CD14-positive monocyte (primary cell): ENCODE results near the gene DNAJB11. TPM values are rescaled to one million over a fixed set of nuclear protein-coding genes. Genes with fewer than 3 reads are reported as not detected.
"Not testable (repeated sequence)": the region's sequence is repeated elsewhere in the genome, so short reads cannot be mapped to it uniquely, and the experiment has no call there.

Source experiments
- DNase-seq, 3 donors: peaks; one replicate each; pipeline ENCODE4 v3.0.0-alpha.2; 2011 to 2022
- H2AFZ ChIP-seq: 2 replicates; pipeline ENCODE4 v1.6.0; 2012; ENCODE audit warnings: mild to moderate bottlenecking, low read depth, low read length, inconsistent platforms; ENCODE audit not compliant: insufficient read depth, poor library complexity, severe bottlenecking
- H3K27ac ChIP-seq, 2 donors: 1 replicate in 1 of 2; 2 replicates in 1 of 2; pipeline ENCODE4 v1.5.1; 2012 to 2013; ENCODE audit warnings: low read length in 2 of 2, control low read depth in 1 of 2, inconsistent platforms in 1 of 2, low read depth in 1 of 2, mild to moderate bottlenecking in 1 of 2
- H3K27me3 ChIP-seq, 2 donors: one replicate each; pipeline versions ENCODE4 v1.6.0 to v1.6.1; 2011 to 2013; ENCODE audit warnings: low read length in 2 of 2; ENCODE audit not compliant: control insufficient read depth in 2 of 2, insufficient read depth in 2 of 2
- H3K36me3 ChIP-seq, 2 donors: replicated peaks in 1 of 2; 1 replicate in 1 of 2; 2 replicates in 1 of 2; pipeline versions ENCODE4 v1.5.1 to v1.6.1; 2012 to 2013; ENCODE audit warnings: low read length in 2 of 2, control low read depth in 1 of 2, inconsistent platforms in 1 of 2, mild to moderate bottlenecking in 1 of 2; ENCODE audit not compliant: insufficient read depth in 2 of 2, control insufficient read depth in 1 of 2
- H3K4me1 ChIP-seq, 2 donors: 1 replicate in 1 of 2; 2 replicates in 1 of 2; pipeline versions ENCODE4 v1.5.1 to v1.6.1; 2012 to 2013; ENCODE audit warnings: low read length in 2 of 2, control low read depth in 1 of 2, inconsistent platforms in 1 of 2, mild to moderate bottlenecking in 1 of 2, moderate library complexity in 1 of 2; ENCODE audit not compliant: insufficient read depth in 2 of 2, control insufficient read depth in 1 of 2
- H3K4me2 ChIP-seq: replicated peaks from 2 replicates; pipeline ENCODE3; 2012; ENCODE audit warnings: low read length, moderate library complexity, mild to moderate bottlenecking; ENCODE audit not compliant: poor library complexity, severe bottlenecking; ENCODE audit errors: extremely low read depth
- H3K4me3 ChIP-seq, 3 experiments: fragments of 200-600 bp in 1 of 3; sonication (generic) in 1 of 3; replicated peaks in 1 of 3; 1 replicate in 2 of 3; 2 replicates in 1 of 3; pipeline ENCODE4 v1.5.1; 2011 to 2013; ENCODE audit warnings: low read length in 3 of 3, mild to moderate bottlenecking in 3 of 3, control low read depth in 2 of 3, low read depth in 2 of 3, inconsistent platforms in 1 of 3, moderate library complexity in 1 of 3
- H3K79me2 ChIP-seq: 2 replicates; pipeline ENCODE4 v1.6.0; 2012; ENCODE audit warnings: mild to moderate bottlenecking, control low read depth, inconsistent platforms, low read length, moderate library complexity; ENCODE audit not compliant: insufficient read depth
- H3K9ac ChIP-seq: 2 replicates; pipeline ENCODE4 v1.6.0; 2017; ENCODE audit warnings: low read length, mild to moderate bottlenecking; ENCODE audit not compliant: insufficient read depth, poor library complexity, severe bottlenecking
- H3K9me3 ChIP-seq, 2 donors: replicated peaks in 1 of 2; 1 replicate in 1 of 2; 2 replicates in 1 of 2; pipeline versions ENCODE4 v1.5.1 to v1.6.1; 2012 to 2013; ENCODE audit warnings: low read length in 2 of 2, control low read depth in 1 of 2; ENCODE audit not compliant: control insufficient read depth in 1 of 2, insufficient read depth in 1 of 2
- H4K20me1 ChIP-seq: 2 replicates; pipeline ENCODE4 v1.6.0; 2012; ENCODE audit warnings: mild to moderate bottlenecking, low read length, control low read depth, moderate library complexity; ENCODE audit not compliant: insufficient read depth
- H3K27ac Mint-ChIP-seq, 7 donors: one replicate each; pipeline ENCODE4 v1.8.0; 2020; ENCODE audit warnings: mild to moderate bottlenecking in 7 of 7, mixed read lengths in 7 of 7, moderate library complexity in 6 of 7, inconsistent platforms in 2 of 7
- H3K27me3 Mint-ChIP-seq, 3 donors: one replicate each; pipeline ENCODE4 v1.8.0; 2021 to 2022; ENCODE audit warnings: low read depth in 3 of 3, mild to moderate bottlenecking in 3 of 3, mixed read lengths in 3 of 3, moderate library complexity in 3 of 3, inconsistent platforms in 1 of 3
- H3K36me3 Mint-ChIP-seq, 2 donors: one replicate each; pipeline ENCODE4 v1.8.0; 2020; ENCODE audit warnings: mixed read lengths in 2 of 2, inconsistent platforms in 1 of 2, mild to moderate bottlenecking in 1 of 2
- H3K4me1 Mint-ChIP-seq: one replicate; pipeline ENCODE4 v1.8.0; 2020; ENCODE audit warnings: mild to moderate bottlenecking, mixed read lengths
- H3K4me3 Mint-ChIP-seq, 2 donors: one replicate each; pipeline ENCODE4 v1.8.0; 2020; ENCODE audit warnings: mild to moderate bottlenecking in 2 of 2, mixed read lengths in 2 of 2, moderate library complexity in 1 of 2
- H3K9me3 Mint-ChIP-seq, 7 donors: one replicate each; pipeline ENCODE4 v1.8.0; 2020 to 2022; ENCODE audit warnings: mixed read lengths in 7 of 7, mild to moderate bottlenecking in 6 of 7, moderate library complexity in 6 of 7, inconsistent platforms in 2 of 7
- CTCF ChIP-seq: fragments of 200-600 bp; IDR thresholded peaks from one replicate; pipeline ENCODE4 v1.8.0; 2022; ENCODE audit warnings: antibody characterized with exemption, mild to moderate bottlenecking
- WGBS: methylation state at CpG from one replicate; pipeline ENCODE4 v1.1.5; 2013; ENCODE audit warnings: missing lambda C conversion rate; ENCODE audit not compliant: insufficient coverage; 5-methylcytosine and 5-hydroxymethylcytosine counted together
- intact Hi-C, 2 donors: fragments of 100-400 bp; cut with micrococcal nuclease; formaldehyde crosslinking; loops; one replicate each; pipeline versions ENCODE4 v1.15.0 to v1.15.1; 2023
- polyA plus RNA-seq, 3 donors: library from polyadenylated mRNA; depleted of rRNA in 1 of 3; unstranded in 2 of 3; stranded (reverse) in 1 of 3; fragments of 300-500 nt in 2 of 3; fragments of >200 nt in 1 of 3; fragmentation: Illumina TruSeq in 2 of 3; gene quantifications; 1 replicate in 2 of 3; 2 replicates in 1 of 3; pipeline ENCODE4 v1.2.3, GENCODE V29; 2012 to 2021

Gene DNAJB11
- polyA plus RNA-seq, 3 donors: 32.5 to 45.8 (median 44.6) TPM

DNA sequence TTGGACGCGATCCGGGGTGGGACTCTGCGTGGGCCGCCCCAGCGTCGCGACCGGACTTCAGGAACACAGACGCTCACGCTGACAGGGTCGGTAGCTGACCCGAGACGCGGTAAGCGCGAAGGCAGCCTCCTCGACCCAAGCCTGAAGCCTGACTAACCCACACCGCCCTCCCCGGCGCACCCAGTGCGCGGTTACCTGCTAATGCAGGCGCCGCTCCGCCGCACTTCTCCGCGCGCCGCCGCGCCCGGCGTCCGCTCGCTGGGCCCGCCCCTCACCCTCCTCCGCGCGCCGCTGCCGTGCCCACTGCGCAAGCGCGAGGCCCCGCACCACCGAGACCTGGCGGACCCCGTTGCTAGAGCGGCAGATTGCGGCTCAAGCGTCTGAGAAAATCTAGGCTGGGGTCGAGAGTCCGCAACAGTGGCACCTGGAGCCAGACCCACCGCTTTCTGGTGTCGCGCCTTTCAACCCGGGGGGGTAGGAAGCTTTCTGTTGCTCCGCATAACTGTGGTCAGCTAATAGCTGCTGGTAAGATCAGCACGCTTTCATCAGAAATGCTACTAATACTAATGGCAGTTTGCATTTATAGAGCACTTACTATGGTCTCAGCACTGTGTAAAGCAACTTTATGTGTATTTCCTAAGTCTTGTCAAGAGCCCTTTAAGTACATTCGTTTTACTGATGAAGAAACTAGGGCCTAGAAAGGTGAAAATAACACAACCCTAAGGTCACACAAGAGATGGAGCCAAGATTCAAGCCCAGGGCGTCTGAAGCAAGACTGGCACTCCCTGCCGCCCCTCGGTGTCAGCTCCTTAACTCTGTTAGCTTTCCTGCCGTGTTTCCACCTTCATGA, 3.2 kb upstream of the DNAJB11 start, which contains the start of gene TBCCD1:
TSS of gene TBCCD1 (minus strand) at position 268 of the 850 bp plus-strand sequence. CDS start 3,010 bp downstream, outside the sequence.
- Histone ChIP-seq H3K27ac (peak within 1 kb of the TSS; percentile 75 to 86), H3K36me3 (peaks cover 2 to 17% of the 10 kb centered on the region in 2 donors), H3K27me3 (no peaks in the 10 kb centered on the region), H3K4me2 (peak within 1 kb of the TSS; percentile 83), H3K79me2 (peaks cover 45% of the 10 kb centered on the region), H3K4me3 (peak within 1 kb of the TSS; percentile 94 to 96 (median 96)), H3K4me1 (peaks cover 30 to 41% of the 10 kb centered on the region in 2 donors), H3K9ac (peak within 1 kb of the TSS; percentile 81), H4K20me1 (no peaks in the 10 kb centered on the region), H3K9me3 (no peaks in the 10 kb centered on the region), H2AFZ (peak within 1 kb of the TSS; percentile 95)
- H3K27ac Mint-ChIP-seq: peak within 1 kb of the TSS; percentile 87 to 96 (median 92)
- no peak for TF ChIP-seq CTCF
- peaks cover 43% of the 10 kb centered on the region for H3K4me1 Mint-ChIP-seq
- DNase-seq: peak; percentile 79 to 85 (median 83)
- intact Hi-C loops: no loop called here
- WGBS: under 1% methylated on average over 59 of the region's 66 CpGs
- H3K27me3 Mint-ChIP-seq: no peaks in the 10 kb centered on the region
- peaks cover 8 to 11% of the 10 kb centered on the region in 2 donors for H3K36me3 Mint-ChIP-seq
- H3K4me3 Mint-ChIP-seq: peak within 1 kb of the TSS; percentile 93
- H3K9me3 Mint-ChIP-seq: no peaks in the 10 kb centered on the region

- peaks cover 16 to 22% of the 10 kb centered on the region in 2 donors for H3K36me3 Mint-ChIP-seq
- Histone ChIP-seq H2AFZ (peak overlapping the region; percentile 92), H3K27ac (peak overlapping the region in 1 of 2 donors; percentile 94), H3K4me1 (peaks cover 30 to 41% of the 10 kb centered on the region in 2 donors), H3K4me2 (peak overlapping the region; percentile 99), H3K36me3 (peaks cover 12 to 22% of the 10 kb centered on the region in 2 donors), H3K4me3 (peak overlapping the region in 2 of 3 experiments; percentile 78 to 96), H3K79me2 (peaks cover 62% of the 10 kb centered on the region), H3K9ac (peak overlapping the region; percentile 57)
- peak overlapping the region in 4 of 7 donors; percentile 92 to 99 (median 98) for H3K27ac Mint-ChIP-seq
- H3K9me3 ChIP-seq, H3K27me3 Mint-ChIP-seq, DNase-seq, H3K27me3 ChIP-seq, H4K20me1 ChIP-seq, intact Hi-C loops, H3K9me3 Mint-ChIP-seq: not testable (repeated sequence)
- H3K4me1 Mint-ChIP-seq: peaks cover 37% of the 10 kb centered on the region
- H3K4me3 Mint-ChIP-seq: peak overlapping the region; percentile 96 to 97
- 81% methylated on average over 3 of the region's 11 CpGs for WGBS
These were observed 1.2 kb upstream of the DNAJB11 start for GRCh38 chr3:186569361-186569760.
